ENCODE measurements around the gene PCNX2.

- TF ChIP-seq CTCF (conservative IDR thresholded peaks at IDR 0.05) (no peak), EZH2 (IDR thresholded peaks at IDR 0.05; ENCODE audit: low read depth) (no peak)
Observed at GRCh38 chr1:233102341-233102740, 193.2 kb downstream of the PCNX2 start.

Data from PC-9 (cell line).